Measurements from ENCODE around the gene SUPT3H.

The SUPT3H gene

DNA sequence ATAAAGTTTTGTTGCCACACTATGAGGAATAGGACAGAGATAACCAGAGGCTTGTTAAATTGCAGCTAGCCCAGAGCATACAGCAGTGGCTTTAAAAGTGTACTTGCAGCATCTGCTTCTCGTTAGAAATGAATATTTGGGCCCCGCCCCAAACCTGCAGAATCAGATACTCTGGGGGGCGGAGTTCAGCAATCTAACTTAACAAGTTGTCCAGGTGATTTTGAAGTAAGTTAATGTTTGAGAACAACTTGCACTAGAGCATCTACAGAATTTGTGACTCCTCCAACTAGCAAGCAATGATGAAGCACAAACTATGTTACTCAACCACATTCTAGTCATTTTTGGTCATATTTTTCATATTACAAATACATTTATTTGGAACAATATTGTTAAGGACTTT, 10.6 kb upstream of the SUPT3H start:
- DNase-seq (ENCODE audit: low spot score) = no peak

DNA sequence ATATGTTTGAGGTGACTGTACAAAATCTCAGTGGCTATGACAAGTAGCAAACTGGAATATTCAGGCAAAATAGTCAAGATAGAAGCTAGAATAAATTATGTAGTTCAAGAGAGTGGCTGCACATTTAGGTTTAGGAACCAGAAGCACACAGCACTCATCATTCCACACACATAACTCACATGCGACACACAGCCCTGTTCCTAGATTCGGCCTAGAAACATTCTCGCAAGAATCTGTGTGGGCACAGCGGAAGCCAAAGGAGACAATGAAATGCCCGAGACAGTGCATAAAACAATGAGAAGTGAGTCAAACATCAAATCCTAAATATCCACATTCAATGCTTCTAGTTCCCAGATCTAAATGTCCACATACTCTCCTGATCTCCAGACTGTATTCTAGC, 9.5 kb upstream of the SUPT3H start:
- no peak for DNase-seq (ENCODE audit: low spot score)

GRCh38 chr6:45386501-45386900, 8.8 kb upstream of the SUPT3H start:
- no peak for DNase-seq (ENCODE audit: low spot score)

DNA sequence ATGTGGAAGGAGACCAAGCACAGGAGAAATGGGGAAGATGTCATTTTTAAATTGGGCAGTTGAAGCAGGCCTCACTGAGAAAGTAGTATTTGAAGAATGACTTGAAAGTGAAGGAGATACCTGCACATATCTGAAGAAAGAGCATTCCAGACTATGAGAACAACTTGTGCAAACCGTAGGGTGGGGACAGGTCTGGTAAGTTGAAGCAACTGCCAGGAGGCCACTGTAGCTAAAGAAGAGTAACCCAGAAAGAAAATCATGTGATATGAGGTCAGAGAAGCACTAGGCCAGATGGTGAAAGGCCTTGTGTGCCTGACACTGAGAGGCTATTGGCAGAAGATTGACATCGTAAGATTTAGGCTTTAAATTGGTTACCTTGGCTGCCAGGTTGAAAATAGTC, 4.7 kb upstream of the SUPT3H start:
- DNase-seq (ENCODE audit: low spot score) = no peak

DNA sequence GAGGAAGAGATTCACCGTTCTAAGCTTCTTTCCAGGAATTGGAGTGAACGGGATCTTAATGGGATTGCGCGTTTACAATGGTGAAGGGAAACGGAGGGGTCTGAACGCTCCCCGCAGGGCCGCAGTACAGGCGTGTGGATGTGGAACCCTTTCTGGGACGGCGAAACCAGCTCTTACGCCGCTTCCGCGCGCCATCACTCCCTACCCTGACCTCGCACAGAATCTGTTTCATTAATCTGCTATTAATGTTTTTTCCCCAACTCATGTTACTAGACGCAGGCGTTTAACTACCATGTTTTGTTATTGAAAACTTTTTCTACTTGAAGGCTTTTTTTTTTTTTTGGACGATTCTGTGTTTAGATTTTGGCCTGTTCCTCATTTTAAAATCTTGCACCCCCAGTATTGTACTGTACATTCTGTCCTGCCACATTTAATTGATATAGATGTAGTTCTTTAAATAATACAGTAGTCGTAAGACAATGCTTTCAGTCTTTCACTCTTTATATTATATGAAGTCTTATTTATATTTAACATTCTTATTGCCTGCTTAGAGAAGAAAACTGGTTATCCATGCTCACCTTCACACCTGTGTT, 696 bp upstream of the SUPT3H start:
- peak; percentile 10 for DNase-seq (ENCODE audit: low spot score)

DNA sequence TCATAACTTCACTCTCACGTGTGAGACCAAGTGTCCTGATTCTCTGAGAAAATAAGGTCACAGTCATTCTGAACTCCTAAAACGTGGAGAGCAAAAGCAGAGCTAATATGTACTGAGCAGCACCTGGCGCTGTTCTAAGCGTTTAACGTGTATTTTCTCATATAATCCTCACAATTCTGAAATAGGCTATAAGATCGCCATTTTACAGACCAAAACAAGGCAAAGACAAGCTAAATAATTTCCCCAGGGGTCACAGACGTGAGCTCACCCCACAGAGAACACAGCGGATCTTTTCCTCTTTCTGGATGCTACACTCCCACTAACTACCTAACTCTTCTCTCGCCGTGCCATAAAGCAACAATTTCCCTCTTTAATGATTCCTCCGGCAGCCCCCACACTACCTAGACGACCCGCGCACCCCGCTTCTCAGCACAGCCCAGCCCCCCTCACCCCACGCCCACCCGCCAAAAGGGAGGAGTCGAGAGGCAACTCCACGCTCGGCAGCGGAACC, 636 bp downstream of the SUPT3H start:
- no peak for DNase-seq (ENCODE audit: low spot score)

GRCh38 chr6:45376310-45377042, 1.3 kb downstream of the SUPT3H start:
- DNase-seq (ENCODE audit: low spot score) = no peak

DNA sequence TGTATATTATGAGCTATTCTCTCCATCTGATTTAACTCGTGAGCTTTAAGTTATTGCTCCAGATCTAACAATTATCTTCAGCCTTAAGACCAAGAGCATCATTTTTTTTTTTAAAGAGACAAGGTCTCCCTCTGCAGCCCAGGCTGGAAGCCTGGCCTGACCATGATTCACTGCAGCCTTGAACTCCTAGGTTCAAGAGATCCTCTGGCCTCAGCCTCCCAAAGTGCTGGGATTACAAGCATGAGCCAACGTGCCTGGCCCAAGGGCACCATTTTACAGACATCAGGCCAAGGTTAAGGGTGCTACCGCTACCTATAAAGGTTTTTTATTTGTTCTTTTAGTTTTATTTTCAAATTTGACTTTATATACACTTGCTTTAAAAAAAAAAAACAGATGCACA, 2.3 kb downstream of the SUPT3H start:
- no peak for DNase-seq (ENCODE audit: low spot score)

GRCh38 chr6:45371924-45372573, 5.7 kb downstream of the SUPT3H start:
- DNase-seq (ENCODE audit: low spot score) = no peak

GRCh38 chr6:45369870-45370269, 7.9 kb downstream of the SUPT3H start:
- DNase-seq (ENCODE audit: low spot score) = no peak

GRCh38 chr6:45367999-45368398, 9.7 kb downstream of the SUPT3H start:
- no peak for DNase-seq (ENCODE audit: low spot score)

DNA sequence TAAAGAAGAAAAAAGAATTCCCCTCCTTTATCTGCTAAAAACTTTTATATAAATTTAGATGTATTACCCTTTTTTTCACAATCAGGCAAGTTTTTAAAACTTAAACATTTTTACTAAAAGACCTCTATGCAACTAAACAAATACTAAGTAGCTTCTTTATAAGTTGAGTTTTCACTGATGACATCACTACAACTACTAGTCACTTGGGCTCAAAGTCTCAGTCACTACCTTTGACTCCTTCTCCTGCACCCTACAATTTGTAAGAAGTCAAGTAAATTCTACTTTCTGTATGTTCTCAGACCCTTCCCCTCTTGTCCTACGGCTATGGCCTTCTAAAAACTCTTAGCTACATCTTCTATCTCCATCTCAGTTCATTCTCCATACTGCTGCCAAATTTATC, 11.2 kb downstream of the SUPT3H start:
- no peak for DNase-seq (ENCODE audit: low spot score)

DNA sequence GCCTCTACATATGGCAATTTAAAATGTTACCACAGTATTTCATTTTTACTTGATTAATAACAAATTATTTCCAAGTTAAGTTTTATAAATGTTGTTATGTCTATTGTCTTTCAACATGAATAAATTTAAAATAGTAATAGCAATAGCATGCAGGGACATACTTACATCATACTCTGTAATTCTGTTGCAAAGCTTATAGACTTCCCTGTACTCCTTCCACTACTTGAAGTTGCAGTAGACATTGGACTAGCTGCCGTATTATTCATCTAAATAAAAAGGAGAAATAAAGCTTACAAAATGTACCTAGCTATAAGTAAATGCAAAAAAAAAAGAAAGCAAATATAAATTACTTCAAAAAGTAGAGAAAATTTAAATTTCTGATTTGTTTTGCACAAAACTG, 12.7 kb downstream of the SUPT3H start:
- no peak for DNase-seq (ENCODE audit: low spot score)

DNA sequence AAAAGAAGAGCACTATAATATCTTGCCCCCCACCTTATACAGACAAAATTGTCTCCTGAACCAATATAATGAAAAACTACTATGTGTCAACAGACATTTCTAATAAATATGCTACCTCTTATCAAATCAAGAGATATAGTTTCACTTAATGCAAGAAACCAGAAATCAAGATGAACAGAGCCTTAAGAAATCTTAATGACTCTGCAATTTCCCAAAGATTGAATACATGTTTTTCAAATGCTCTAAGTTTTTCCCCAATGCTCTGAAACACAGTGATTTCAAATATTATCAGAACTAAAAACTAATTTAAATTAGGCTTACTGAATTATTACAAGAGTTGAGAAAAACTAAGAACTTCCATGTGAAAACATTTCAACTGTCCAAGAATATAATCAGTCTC, 13.3 kb downstream of the SUPT3H start:
- no peak for DNase-seq (ENCODE audit: low spot score)

GRCh38 chr6:45353654-45354053, 24.1 kb downstream of the SUPT3H start:
- no peak for DNase-seq (ENCODE audit: low spot score)

DNA sequence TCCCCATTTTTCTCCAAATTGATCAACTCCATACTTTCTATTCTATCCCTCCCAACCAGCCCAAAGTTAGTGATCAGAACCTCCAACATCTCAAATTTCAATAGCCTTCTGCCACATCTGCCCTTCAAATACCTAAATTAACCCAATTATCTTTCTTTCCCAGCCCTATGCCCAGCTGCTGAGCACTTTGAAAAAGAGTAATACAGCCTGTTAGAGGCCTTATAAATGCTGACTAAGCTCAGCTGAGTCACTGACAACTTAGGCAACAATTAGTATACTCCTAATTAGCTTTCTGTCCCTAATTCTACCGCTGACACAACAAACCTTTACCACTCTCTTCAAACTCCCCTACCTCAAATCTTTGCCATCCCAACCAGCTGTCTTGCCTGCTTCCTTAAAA, 26.1 kb downstream of the SUPT3H start:
- DNase-seq (ENCODE audit: low spot score) = no peak

DNA sequence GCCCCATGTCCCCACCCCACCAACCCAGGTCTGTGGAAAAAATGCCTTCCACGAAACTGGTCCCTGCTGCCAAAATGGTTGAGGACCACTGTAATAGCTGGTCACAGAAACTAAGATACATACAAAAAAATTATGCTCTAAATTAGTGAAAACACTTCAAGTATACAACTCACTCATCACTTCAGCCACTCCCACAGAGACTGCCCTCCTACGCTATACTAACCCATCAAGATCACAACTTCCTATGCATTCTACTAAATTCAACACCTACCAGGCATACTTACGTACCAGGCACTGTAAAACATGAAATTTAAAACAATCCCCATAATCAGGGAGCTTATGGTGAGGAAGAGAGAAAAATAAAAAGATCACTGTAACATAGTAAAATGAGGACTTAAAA, 26.7 kb downstream of the SUPT3H start:
- DNase-seq (ENCODE audit: low spot score) = no peak

- no peak for DNase-seq (ENCODE audit: low spot score)
These were observed 27.5 kb downstream of the SUPT3H start for GRCh38 chr6:45350186-45350710.

- no peak for DNase-seq (ENCODE audit: low spot score)
These were observed 32.8 kb downstream of the SUPT3H start for GRCh38 chr6:45344900-45345299.

- no peak for DNase-seq (ENCODE audit: low spot score)
These were observed 49.2 kb downstream of the SUPT3H start for GRCh38 chr6:45328523-45328922.

GRCh38 chr6:45327956-45328522, 49.7 kb downstream of the SUPT3H start, which contains the start of gene RUNX2:
Gene RUNX2, plus strand, starts transcription at chr6:45328330. Its CDS starts 397 bp downstream, at chr6:45328727.
- DNase-seq (ENCODE audit: low spot score) = no peak

- DNase-seq (ENCODE audit: low spot score) = no peak
These were observed 50.9 kb downstream of the SUPT3H start for GRCh38 chr6:45326698-45327417.
